PC-3 (cell line): Measurements from ENCODE around the gene PRPF31. TPM values are rescaled to one million over a fixed set of nuclear protein-coding genes. Genes with fewer than 3 reads are reported as not detected.

ENCODE experiments used
- ATAC-seq: fragments of 200-7000 bp; cut with Tn5 transposase; 2 replicates; pipeline ENCODE4 v1.9.1; 2020; ENCODE audit warnings: mild to moderate bottlenecking, moderate library complexity
- BruUV-seq: library from RNA; stranded (reverse); fragments of 400-500 nt; replicated peaks from 2 replicates; lab custom pipeline; 2021; lab: Mats Ljungman, UMichigan
- CTCF ChIA-PET: fragments of 300-600 bp; sonication (Branson Sonifier 250); formaldehyde crosslinking; loops from one replicate; lab custom pipeline; 2022; ENCODE audit warnings: antibody characterized with exemption; lab: Charles Lee
- POLR2A ChIA-PET: fragments of 300-600 bp; sonication (Branson Sonifier 250); formaldehyde crosslinking; loops from one replicate; lab custom pipeline; 2022; ENCODE audit warnings: antibody characterized with exemption; ENCODE audit not compliant: unreplicated experiment; lab: Charles Lee
- DNase-seq: peaks from one replicate; pipeline ENCODE4 v3.0.0-alpha.2; 2015
- H2AFZ ChIP-seq: fragments of 300-600 bp; sonication (generic); 2 replicates; pipeline ENCODE4 v1.6.0; 2016; ENCODE audit warnings: antibody characterized with exemption, low read length
- H3F3A ChIP-seq: fragments of 300-600 bp; sonication (generic); one replicate; pipeline ENCODE4 v1.6.0; 2017; ENCODE audit warnings: antibody characterized with exemption, low read length, control low read depth, mild to moderate bottlenecking; ENCODE audit not compliant: unreplicated experiment
- H3K27ac ChIP-seq: fragments of 300-600 bp; sonication (generic); 2 replicates; pipeline ENCODE4 v1.5.1; 2016; ENCODE audit warnings: mild to moderate bottlenecking, low read length
- H3K27me3 ChIP-seq: fragments of 300-600 bp; sonication (generic); 2 replicates; pipeline ENCODE4 v1.6.1; 2016; ENCODE audit warnings: low read length, mixed read lengths
- H3K36me3 ChIP-seq: fragments of 300-600 bp; sonication (generic); 2 replicates; pipeline ENCODE4 v1.6.1; 2016; ENCODE audit warnings: low read depth, mixed run types, low read length, mixed read lengths
- H3K4me1 ChIP-seq: fragments of 300-600 bp; sonication (generic); 2 replicates; pipeline ENCODE4 v1.5.1; 2016; ENCODE audit warnings: low read length; ENCODE audit not compliant: insufficient read depth
- H3K4me2 ChIP-seq: fragments of 300-600 bp; sonication (generic); 2 replicates; pipeline ENCODE4 v1.6.0; 2016; ENCODE audit warnings: low read length
- H3K4me3 ChIP-seq: fragments of 300-600 bp; sonication (generic); 2 replicates; pipeline ENCODE4 v1.5.1; 2016; ENCODE audit warnings: mild to moderate bottlenecking, low read length, mixed read lengths
- H3K79me2 ChIP-seq: fragments of 300-600 bp; sonication (generic); 2 replicates; pipeline ENCODE4 v1.6.1; 2017; ENCODE audit warnings: low read length, mixed read lengths
- H3K9ac ChIP-seq: fragments of 300-600 bp; sonication (generic); 2 replicates; pipeline ENCODE4 v1.6.0; 2016; ENCODE audit warnings: mild to moderate bottlenecking, low read length
- H3K9me2 ChIP-seq: fragments of 300-600 bp; sonication (generic); replicated peaks from 2 replicates; pipeline ENCODE4 v1.6.1; 2016; ENCODE audit warnings: mixed run types, low read length, mixed read lengths
- H3K9me3 ChIP-seq: fragments of 300-600 bp; sonication (generic); 2 replicates; pipeline ENCODE4 v1.6.1; 2016; ENCODE audit warnings: low read length, mixed read lengths
- H4K20me1 ChIP-seq: fragments of 300-600 bp; sonication (generic); 2 replicates; pipeline ENCODE4 v1.6.1; 2016; ENCODE audit warnings: low read length, mixed read lengths
- CTCF ChIP-seq: fragments of 300-600 bp; sonication (generic); conservative IDR thresholded peaks from 2 replicates; pipeline ENCODE4 v1.5.1; 2017; ENCODE audit warnings: antibody characterized with exemption, low read depth, mild to moderate bottlenecking, low read length
- EZH2 ChIP-seq: fragments of 300-600 bp; sonication (generic); IDR thresholded peaks from one replicate; pipeline ENCODE4 v1.6.1; 2017; ENCODE audit warnings: antibody characterized with exemption, mild to moderate bottlenecking, low read length; ENCODE audit not compliant: unreplicated experiment
- EZH2phosphoT487 ChIP-seq: fragments of 300-600 bp; sonication (generic); IDR thresholded peaks from 2 replicates; pipeline ENCODE4 v1.6.1; 2018; ENCODE audit warnings: mild to moderate bottlenecking, antibody characterized with exemption, low read length, borderline replicate concordance
- intact Hi-C: fragments of 100-400 bp; cut with micrococcal nuclease; formaldehyde crosslinking; loops from 2 replicates; pipeline ENCODE4 v1.9.0; 2023
- total RNA-seq: library from RNA; depleted of rRNA; stranded (reverse); fragments of >200 nt; gene quantifications from 2 replicates; pipeline ENCODE4 v1.2.3, GENCODE V29; 2014

Gene PRPF31
- total RNA-seq, 1 experiment from 2014 or later: 170 TPM

- Histone ChIP-seq H3K4me2 (no peak overlapping the region), H3K9me3 (no peaks in the 10 kb centered on the region), H3F3A (no peaks in the 10 kb centered on the region), H3K27ac (no peak overlapping the region), H3K9me2 (no peaks in the 10 kb centered on the region), H4K20me1 (no peaks in the 10 kb centered on the region), H2AFZ (no peak overlapping the region), H3K4me1 (no peaks in the 10 kb centered on the region), H3K36me3 (peaks cover 56% of the 10 kb centered on the region), H3K79me2 (no peaks in the 10 kb centered on the region), H3K4me3 (no peak overlapping the region), H3K9ac (no peak overlapping the region), H3K27me3 (no peaks in the 10 kb centered on the region)
- BruUV-seq: no TSS peak
- TF ChIP-seq EZH2 (no peak), EZH2phosphoT487 (no peak), CTCF (no peak)
- DNase-seq (no peak), ATAC-seq (no peak)
- intact Hi-C loops: no loop called here
- POLR2A ChIA-PET: no interaction called here
- CTCF ChIA-PET: no interaction called here
These were observed 12.8 kb downstream of the PRPF31 start for GRCh38 chr19:54128441-54128725.

GRCh38 chr19:54128796-54129616, 13.5 kb downstream of the PRPF31 start:
- intact Hi-C loops: no loop called here
- Histone ChIP-seq H3K36me3 (peaks cover 50% of the 10 kb centered on the region), H3K4me3 (no peak overlapping the region), H3K27ac (no peak overlapping the region), H2AFZ (no peak overlapping the region), H3K79me2 (no peaks in the 10 kb centered on the region), H3K9me2 (no peaks in the 10 kb centered on the region), H3K4me1 (no peaks in the 10 kb centered on the region), H3K9ac (no peak overlapping the region), H3F3A (no peaks in the 10 kb centered on the region), H3K4me2 (no peak overlapping the region), H4K20me1 (no peaks in the 10 kb centered on the region), H3K27me3 (no peaks in the 10 kb centered on the region), H3K9me3 (no peaks in the 10 kb centered on the region)
- DNase-seq (no peak), ATAC-seq (no peak)
- BruUV-seq: no TSS peak
- CTCF ChIA-PET: no interaction called here
- POLR2A ChIA-PET: interaction anchor here (0.5 kb wide), 1 partner anchor 36 kb away, joined by 11 read pairs; no protein-coding TSS in a partner anchor
- TF ChIP-seq EZH2phosphoT487: no peak
- no peak for TF ChIP-seq EZH2
- no peak for TF ChIP-seq CTCF

- TF ChIP-seq EZH2phosphoT487: no peak
- no peak for TF ChIP-seq EZH2
- no peak for TF ChIP-seq CTCF
- no peak for DNase-seq
- intact Hi-C loops: no loop called here
- Histone ChIP-seq H3K9me2 (no peaks in the 10 kb centered on the region), H3K4me2 (no peak overlapping the region), H3K4me1 (no peaks in the 10 kb centered on the region), H2AFZ (no peak overlapping the region), H3K9ac (no peak overlapping the region), H3K36me3 (peaks cover 48% of the 10 kb centered on the region), H3K9me3 (no peaks in the 10 kb centered on the region), H3F3A (no peaks in the 10 kb centered on the region), H3K27ac (no peak overlapping the region), H3K4me3 (no peak overlapping the region), H3K27me3 (no peaks in the 10 kb centered on the region), H4K20me1 (no peaks in the 10 kb centered on the region), H3K79me2 (no peaks in the 10 kb centered on the region)
- ChIA-PET CTCF (no interaction called here), POLR2A (no interaction called here)
- BruUV-seq: no TSS peak
- ATAC-seq: no peak
These were observed 14.1 kb downstream of the PRPF31 start for GRCh38 chr19:54129617-54129996.
